Transverse colon (tissue), 4 donors: Measurements from ENCODE around the gene CLIC5. TPM values are rescaled to one million over a fixed set of nuclear protein-coding genes. Genes with fewer than 3 reads are reported as not detected.

Experiments used
- DNase-seq: peaks from one replicate; pipeline ENCODE4 v3.0.0-alpha.2; 2019
- H3K27ac ChIP-seq, 4 donors: fragments of 200-600 bp; sonication (generic); 2 replicates each; pipeline ENCODE4 v1.5.1; 2016 to 2018; ENCODE audit warnings: inconsistent platforms in 4 of 4
- H3K27me3 ChIP-seq: fragments of 200-600 bp; sonication (generic); 2 replicates; pipeline ENCODE4 v1.5.1; 2017; ENCODE audit warnings: inconsistent platforms
- H3K36me3 ChIP-seq, 4 donors: fragments of 200-600 bp; sonication (generic); 2 replicates each; pipeline ENCODE4 v1.5.1; 2017 to 2019; ENCODE audit warnings: inconsistent platforms in 4 of 4
- H3K4me1 ChIP-seq, 4 donors: fragments of 200-600 bp; sonication (generic); 2 replicates each; pipeline ENCODE4 v1.5.1; 2017 to 2020; ENCODE audit warnings: inconsistent platforms in 4 of 4
- H3K4me3 ChIP-seq, 4 donors: fragments of 200-600 bp; sonication (generic); 1 replicate in 1 of 4; 2 replicates in 3 of 4; pipeline versions ENCODE4 v1.5.1 to v1.6.1; 2017 to 2019; ENCODE audit warnings: inconsistent platforms in 4 of 4
- H3K9me3 ChIP-seq, 2 donors: fragments of 200-600 bp; sonication (generic); 2 replicates each; pipeline ENCODE4 v1.5.1; 2017 to 2019; ENCODE audit warnings: inconsistent platforms in 2 of 2
- EP300 ChIP-seq: sonication (generic); formaldehyde crosslinking; IDR thresholded peaks from one replicate; pipeline ENCODE4 v1.6.1; 2017; ENCODE audit warnings: antibody characterized with exemption, low read depth
- POLR2A ChIP-seq: fragments of 450-650 bp; IDR thresholded peaks from one replicate; pipeline ENCODE4 v1.6.1; 2016; ENCODE audit warnings: antibody characterized with exemption, mild to moderate bottlenecking, moderate library complexity
- POLR2AphosphoS5 ChIP-seq, 3 donors: sonication (generic); formaldehyde crosslinking; IDR thresholded peaks; one replicate each; pipeline ENCODE4 v1.6.1; 2016; ENCODE audit warnings: antibody characterized with exemption in 3 of 3
- WGBS, 2 donors: methylation state at CpG; one replicate each; pipeline ENCODE4 v1.1.5; 2018; ENCODE audit warnings: low coverage in 1 of 2; 5-methylcytosine and 5-hydroxymethylcytosine counted together
- in situ Hi-C, 4 donors: fragments of 200-750 bp; cut with MboI; loops; one replicate each; pipeline versions ENCODE4 v1.15.0 to v1.15.1; 2017; ENCODE audit warnings: low sequenced_read_pairs in 3 of 4, low pct_ligation_motif_present in 1 of 4, low pct_unique_long_range_greater_than_20kb in 1 of 4
- intact Hi-C: fragments of 100-400 bp; cut with DNase I; formaldehyde crosslinking; loops from one replicate; pipeline ENCODE4 v1.15.1; 2023; ENCODE audit warnings: low total_unique reads
- total RNA-seq, 4 donors: library from RNA; depleted of rRNA; stranded (reverse); fragments of >200 nt; gene quantifications; one replicate each; pipeline ENCODE4 v1.1.0, GENCODE V29; 2016
- TF ChIP-seq, protein P1 (sequence below), 5 experiments: fragments of 200-600 bp in 3 of 5; fragments of 450-650 bp in 2 of 5; sonication (generic) in 3 of 5; IDR thresholded peaks; 1 replicate in 2 of 5; 2 replicates in 3 of 5; pipeline ENCODE4 v1.5.1; 2016 to 2017; ENCODE audit warnings: antibody characterized with exemption in 5 of 5, inconsistent platforms in 3 of 5, mild to moderate bottlenecking in 2 of 5, moderate library complexity in 1 of 5

Gene CLIC5
- total RNA-seq, 4 donors from 2014 or later: 5.0 to 222 (median 149) TPM

DNA sequence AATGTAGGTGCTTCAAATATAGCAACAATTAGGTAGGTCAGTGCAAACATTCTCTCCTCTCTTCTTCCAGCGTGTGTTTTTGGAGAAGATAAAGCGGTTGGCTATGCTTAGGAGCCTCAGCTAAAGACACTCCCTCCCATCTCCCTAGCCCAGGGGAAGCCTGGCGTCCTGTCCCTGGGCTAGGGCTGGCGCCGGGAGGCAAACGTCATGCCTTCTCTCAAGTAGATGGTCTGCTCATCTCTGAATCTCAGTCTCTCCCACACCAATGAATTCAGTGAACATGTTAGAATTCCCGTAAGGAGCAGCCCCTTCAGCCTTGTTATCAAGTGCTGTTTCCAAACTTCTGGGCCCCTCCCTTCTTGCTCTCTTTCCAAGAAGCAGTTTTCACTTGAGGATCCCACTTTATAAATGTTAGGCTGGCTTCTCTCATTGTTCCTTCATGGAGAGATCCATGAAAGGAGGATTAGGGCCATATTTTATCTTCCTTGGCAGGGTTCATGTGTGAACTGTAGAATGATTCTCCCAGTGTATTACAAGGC lies 142.8 kb downstream of the CLIC5 start:
- in situ Hi-C loops: no loop called here

DNA sequence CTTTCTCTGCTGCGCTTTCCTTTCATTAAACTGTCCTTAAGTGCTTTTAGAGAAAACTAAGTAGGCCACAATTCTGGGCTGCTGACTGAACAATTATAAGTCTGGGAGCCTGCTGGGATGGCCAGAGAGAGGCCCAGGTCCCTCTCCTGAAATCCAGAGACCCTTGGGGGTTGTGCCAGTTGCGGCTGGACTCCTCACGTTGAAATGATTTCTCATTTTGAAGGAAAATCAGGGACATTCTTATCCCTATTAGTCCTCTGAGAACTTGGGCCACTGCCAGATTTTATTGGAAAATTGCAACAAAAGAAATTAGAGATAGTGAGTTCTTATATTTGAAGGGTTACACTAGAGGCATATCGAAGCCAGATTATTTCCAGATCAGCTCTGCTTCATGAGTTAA lies 145.1 kb downstream of the CLIC5 start:
- intact Hi-C loops (no loop called here), in situ Hi-C loops (no loop called here)
- H3K4me1 ChIP-seq: no peaks in the 10 kb centered on the region
- no peaks in the 10 kb centered on the region for H3K36me3 ChIP-seq
- H3K9me3 ChIP-seq: no peaks in the 10 kb centered on the region
- no peak overlapping the region for H3K4me3 ChIP-seq
- TF ChIP-seq, protein P1, sequence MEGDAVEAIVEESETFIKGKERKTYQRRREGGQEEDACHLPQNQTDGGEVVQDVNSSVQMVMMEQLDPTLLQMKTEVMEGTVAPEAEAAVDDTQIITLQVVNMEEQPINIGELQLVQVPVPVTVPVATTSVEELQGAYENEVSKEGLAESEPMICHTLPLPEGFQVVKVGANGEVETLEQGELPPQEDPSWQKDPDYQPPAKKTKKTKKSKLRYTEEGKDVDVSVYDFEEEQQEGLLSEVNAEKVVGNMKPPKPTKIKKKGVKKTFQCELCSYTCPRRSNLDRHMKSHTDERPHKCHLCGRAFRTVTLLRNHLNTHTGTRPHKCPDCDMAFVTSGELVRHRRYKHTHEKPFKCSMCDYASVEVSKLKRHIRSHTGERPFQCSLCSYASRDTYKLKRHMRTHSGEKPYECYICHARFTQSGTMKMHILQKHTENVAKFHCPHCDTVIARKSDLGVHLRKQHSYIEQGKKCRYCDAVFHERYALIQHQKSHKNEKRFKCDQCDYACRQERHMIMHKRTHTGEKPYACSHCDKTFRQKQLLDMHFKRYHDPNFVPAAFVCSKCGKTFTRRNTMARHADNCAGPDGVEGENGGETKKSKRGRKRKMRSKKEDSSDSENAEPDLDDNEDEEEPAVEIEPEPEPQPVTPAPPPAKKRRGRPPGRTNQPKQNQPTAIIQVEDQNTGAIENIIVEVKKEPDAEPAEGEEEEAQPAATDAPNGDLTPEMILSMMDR (IDR thresholded peaks at IDR 0.05): no peak
- TF ChIP-seq POLR2A (no peak), EP300 (no peak), POLR2AphosphoS5 (IDR thresholded peaks at IDR 0.05) (no peak)
- H3K27me3 ChIP-seq: no peaks in the 10 kb centered on the region
- WGBS, 2 donors: 69 to 90% methylated on average over 3 to 4 of the region's 4 CpGs
- no peak for DNase-seq
- H3K27ac ChIP-seq: no peak overlapping the region

More for the DNA sequence above, 142.8 kb downstream of the CLIC5 start:
- DNase-seq: no peak
- Histone ChIP-seq H3K36me3 (no peaks in the 10 kb centered on the region), H3K4me1 (no peaks in the 10 kb centered on the region), H3K9me3 (no peaks in the 10 kb centered on the region), H3K27ac (no peak overlapping the region), H3K4me3 (no peak overlapping the region), H3K27me3 (no peaks in the 10 kb centered on the region)
- TF ChIP-seq POLR2AphosphoS5 (IDR thresholded peaks at IDR 0.05): no peak
- TF ChIP-seq, protein P1 (IDR thresholded peaks at IDR 0.05): no peak
- TF ChIP-seq EP300: no peak
- no peak for TF ChIP-seq POLR2A
- WGBS, 2 donors: 72 to 87% methylated on average over 2 to 7 of the region's 7 CpGs
- intact Hi-C loops: no loop called here

- H3K27ac ChIP-seq: no peak overlapping the region
- 92 to 95% methylated on average over 2 of the region's 2 CpGs for WGBS, 2 donors
- intact Hi-C loops: no loop called here
- TF ChIP-seq POLR2A (no peak), EP300 (no peak), POLR2AphosphoS5 (IDR thresholded peaks at IDR 0.05) (no peak)
- TF ChIP-seq, protein P1 (IDR thresholded peaks at IDR 0.05): no peak
- H3K4me3 ChIP-seq: no peak overlapping the region
- no peaks in the 10 kb centered on the region for H3K4me1 ChIP-seq
- in situ Hi-C loops: no loop called here
- H3K36me3 ChIP-seq: no peaks in the 10 kb centered on the region
- no peak for DNase-seq
- H3K9me3 ChIP-seq: no peaks in the 10 kb centered on the region
- H3K27me3 ChIP-seq: no peaks in the 10 kb centered on the region
These were observed 151.0 kb downstream of the CLIC5 start for GRCh38 chr6:45864651-45865050.

- in situ Hi-C loops: no loop called here
- H3K4me3 ChIP-seq: no peak overlapping the region
- no peaks in the 10 kb centered on the region for H3K36me3 ChIP-seq
- H3K9me3 ChIP-seq: no peaks in the 10 kb centered on the region
- 62% methylated on average over 3 of the region's 3 CpGs; no CpG with 5 or more reads in 1 of the 2 donors for WGBS, 2 donors
- no peaks in the 10 kb centered on the region for H3K4me1 ChIP-seq
- no peak overlapping the region for H3K27ac ChIP-seq
- intact Hi-C loops: no loop called here
- DNase-seq: no peak
- TF ChIP-seq, protein P1 (IDR thresholded peaks at IDR 0.05): no peak
- TF ChIP-seq POLR2A (no peak), POLR2AphosphoS5 (IDR thresholded peaks at IDR 0.05) (no peak), EP300 (no peak)
- H3K27me3 ChIP-seq: no peaks in the 10 kb centered on the region
These were observed 157.0 kb downstream of the CLIC5 start for GRCh38 chr6:45858691-45859090.
